RKO (cell line): ENCODE measurements around the gene COL1A2.

Experiments
- DNase-seq: peaks from one replicate; pipeline ENCODE4 v3.0.0-alpha.2; 2016; ENCODE audit warnings: low spot score

Gene COL1A2

DNA sequence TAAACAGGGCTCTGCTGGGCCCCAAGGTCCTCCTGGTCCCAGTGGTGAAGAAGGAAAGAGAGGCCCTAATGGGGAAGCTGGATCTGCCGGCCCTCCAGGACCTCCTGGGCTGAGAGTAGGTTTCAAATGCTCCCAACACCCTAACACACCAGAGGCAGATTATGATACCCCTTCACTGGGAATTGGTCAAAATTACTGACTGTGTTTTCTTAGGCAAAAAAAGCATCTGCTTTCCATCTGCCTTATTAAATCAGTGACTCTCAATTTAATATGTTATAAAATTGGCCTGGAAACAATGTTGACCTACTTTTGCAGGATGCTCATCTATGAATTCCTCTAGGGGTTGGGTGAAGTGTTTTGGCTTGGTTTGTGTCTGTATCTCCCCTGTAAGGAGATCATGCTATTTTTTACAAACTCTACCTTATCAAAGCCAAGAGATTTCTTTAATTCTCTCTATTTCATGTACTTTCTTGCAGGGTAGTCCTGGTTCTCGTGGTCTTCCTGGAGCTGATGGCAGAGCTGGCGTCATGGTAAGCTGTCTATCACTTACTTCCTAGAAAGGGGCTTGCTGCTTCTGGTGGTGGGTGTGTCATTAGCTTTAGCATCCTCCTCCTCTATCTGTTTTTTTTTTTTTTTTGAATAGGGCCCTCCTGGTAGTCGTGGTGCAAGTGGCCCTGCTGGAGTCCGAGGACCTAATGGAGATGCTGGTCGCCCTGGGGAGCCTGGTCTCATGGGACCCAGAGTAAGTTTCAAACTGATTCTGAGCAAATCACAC lies 15.9 kb downstream of the COL1A2 start:
- no peak for DNase-seq

DNA sequence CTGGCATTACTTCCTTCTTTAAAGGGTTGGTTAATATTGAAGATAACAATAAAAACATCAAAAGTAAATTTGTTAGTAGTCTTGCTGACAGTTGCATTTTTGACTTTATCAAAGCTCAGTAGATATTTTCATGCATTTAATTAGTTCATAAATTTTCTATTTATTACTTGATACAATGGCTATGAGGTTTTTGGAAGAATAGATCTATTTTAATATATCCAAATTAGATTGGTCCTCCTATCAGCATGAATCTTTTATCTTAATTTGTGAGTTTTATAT lies 16.4 kb downstream of the COL1A2 start:
- DNase-seq: no peak

DNA sequence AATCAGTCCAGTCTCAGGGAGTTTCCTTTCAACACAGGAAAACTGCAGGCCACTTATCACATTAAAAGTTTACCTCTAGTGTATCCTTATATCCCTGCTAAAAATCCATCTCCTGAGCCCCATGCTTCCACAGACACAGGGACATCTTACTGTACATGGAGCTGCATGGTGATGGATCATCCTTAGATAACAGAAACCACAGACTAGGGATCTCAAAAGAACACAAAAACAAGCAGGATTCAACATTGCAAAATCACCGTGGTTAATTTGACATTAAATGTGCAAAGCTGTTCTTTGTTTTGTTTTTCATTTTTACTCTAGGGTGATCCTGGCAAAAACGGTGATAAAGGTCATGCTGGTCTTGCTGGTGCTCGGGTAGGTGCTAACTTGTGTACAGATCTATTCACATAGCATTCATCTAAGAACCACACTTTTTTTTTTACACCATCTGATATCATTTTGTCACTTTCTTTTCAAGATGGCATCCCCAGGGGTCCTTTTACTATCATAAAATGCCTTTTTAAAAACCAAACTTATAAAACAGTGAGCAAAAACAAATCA lies 18.1 kb downstream of the COL1A2 start:
- no peak for DNase-seq

DNA sequence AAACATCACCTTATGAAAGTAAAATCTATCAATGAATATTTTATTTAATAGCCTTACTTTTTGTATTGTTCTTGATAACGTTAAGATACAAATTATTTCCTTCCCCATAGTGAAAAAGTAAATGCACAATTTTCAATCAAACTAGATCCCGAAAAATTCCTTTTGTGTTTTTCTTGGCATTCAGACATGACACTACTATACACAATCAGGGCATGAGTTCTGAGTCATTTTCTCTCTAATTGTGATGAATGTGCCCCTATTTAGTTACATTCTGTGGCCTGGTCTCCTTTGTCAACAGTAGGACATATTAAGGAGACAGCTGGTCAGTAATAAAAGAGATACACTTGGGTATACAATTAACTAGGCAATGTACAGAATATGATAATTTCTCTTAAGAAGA lies 19.8 kb downstream of the COL1A2 start:
- DNase-seq: no peak

DNA sequence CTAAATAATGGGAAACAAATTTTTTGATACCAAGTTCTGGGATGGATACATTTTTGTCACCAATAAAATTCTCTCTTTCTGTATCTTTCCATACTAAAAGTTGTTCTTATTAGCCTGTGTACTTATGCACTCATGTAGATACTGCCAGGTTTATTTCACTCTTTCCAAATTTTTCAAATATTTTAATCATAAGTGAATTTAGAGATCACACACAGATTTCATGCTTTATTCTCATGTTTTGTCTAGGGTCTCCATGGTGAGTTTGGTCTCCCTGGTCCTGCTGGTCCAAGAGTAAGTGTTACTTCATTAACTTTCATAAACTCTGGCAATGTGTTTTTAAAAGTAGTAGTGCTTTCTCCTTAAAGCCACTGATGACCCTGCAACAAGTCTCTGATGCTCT lies 20.3 kb downstream of the COL1A2 start:
- no peak for DNase-seq

DNA sequence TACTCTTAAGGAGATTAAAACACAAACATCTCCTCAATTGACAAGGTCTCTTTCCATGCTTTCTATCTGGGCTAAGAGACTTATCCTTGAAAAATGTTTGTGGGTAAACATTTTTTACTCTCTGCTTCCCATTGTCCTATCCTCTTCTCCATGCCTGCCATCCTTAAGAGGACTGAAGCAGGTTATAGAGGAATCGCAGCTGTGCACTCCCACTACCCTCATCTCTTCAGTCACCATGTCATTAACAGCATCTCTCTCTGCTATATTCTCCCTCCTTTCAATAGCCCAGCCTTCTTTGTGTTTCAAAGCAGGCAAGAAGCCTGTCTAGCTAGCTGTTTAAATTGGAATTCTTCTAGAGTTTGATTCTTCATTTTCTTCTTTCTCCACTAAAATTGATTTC lies 22.6 kb downstream of the COL1A2 start:
- DNase-seq: no peak

DNA sequence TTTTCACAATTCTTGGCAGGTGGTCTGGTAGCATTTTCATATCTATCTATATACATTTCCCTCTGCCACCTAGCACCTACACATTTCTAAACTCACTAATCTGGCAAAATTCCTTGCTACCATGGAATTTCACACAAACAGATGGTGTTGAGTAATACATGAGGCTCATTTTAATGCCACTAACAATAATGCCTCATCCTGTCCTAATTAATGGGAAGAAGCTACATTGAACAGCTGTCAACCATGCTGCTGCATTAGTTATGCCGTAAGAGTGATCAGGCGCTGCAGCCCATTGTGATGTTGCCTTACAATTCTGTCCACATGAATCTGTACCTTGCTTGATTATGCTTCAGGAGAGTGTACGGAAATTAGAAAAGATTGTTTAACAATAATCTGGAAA lies 23.2 kb downstream of the COL1A2 start:
- DNase-seq: no peak

DNA sequence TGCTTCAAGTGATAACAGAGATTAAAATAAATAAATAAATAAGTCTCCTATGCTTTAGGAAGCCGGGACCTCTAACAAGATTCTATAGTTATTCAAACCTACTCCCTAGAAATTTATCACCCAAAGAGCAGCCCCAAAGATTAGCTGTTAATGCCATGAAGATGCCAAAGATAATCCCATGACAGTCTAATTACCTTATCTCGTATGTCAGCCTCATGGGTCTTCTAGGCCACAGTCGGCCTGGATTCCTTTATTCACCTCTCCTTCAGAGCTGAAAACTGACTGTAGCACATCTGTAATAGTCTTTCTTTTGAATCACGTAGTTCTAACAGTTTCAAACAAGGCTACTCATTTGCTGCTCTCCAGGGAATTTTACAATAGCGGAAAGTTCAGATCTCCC lies 24.2 kb downstream of the COL1A2 start:
- DNase-seq: no peak

DNA sequence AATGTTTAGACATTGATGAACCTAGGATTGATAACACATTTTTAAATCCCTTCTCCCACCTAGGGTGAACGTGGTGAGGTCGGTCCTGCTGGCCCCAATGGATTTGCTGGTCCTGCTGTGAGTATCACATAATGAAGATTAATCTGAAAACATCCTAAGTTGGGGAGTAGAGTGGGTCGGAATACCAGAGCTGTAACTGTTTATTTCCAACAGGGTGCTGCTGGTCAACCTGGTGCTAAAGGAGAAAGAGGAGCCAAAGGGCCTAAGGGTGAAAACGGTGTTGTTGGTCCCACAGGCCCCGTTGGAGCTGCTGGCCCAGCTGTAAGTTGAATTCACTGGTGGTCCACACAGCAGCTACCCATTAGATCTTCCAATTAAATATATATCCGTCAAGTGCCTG lies 25.6 kb downstream of the COL1A2 start:
- no peak for DNase-seq

DNA sequence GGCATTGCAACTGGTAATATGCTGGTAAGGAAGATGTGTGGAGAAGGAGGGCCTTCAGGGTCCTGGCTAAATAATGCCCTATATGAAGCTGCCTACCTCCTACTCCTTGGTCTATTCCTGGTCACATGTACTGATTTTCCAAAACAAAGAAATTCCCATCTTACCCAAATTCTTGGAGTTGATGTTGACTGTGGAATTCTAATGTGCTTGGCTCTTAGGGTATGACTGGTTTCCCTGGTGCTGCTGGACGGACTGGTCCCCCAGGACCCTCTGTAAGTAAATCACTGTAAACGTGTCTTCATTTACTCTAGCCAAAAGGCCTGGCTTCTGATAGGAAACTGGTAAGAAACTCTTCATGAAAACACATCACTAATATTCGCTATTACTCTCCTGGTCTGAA lies 27.0 kb downstream of the COL1A2 start:
- DNase-seq: no peak

DNA sequence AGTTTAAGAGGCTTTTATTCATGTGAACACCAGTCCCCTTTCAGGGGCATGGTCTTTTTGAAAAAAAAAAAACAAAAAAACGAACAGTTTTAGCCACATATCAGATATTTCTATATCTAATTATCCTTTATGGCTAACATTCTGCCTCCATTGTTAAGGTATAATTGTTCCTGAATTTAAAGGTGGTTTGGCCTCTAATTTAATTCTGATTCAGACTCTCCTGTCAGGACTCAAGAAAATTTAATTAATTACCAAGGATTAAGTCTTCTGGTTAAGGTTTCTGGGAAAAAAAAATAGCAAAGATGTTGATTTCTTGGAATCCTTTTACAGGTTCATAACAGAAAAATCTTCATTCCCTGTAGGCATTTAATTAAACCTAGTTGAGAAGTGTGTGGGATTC lies 27.4 kb downstream of the COL1A2 start:
- no peak for DNase-seq

DNA sequence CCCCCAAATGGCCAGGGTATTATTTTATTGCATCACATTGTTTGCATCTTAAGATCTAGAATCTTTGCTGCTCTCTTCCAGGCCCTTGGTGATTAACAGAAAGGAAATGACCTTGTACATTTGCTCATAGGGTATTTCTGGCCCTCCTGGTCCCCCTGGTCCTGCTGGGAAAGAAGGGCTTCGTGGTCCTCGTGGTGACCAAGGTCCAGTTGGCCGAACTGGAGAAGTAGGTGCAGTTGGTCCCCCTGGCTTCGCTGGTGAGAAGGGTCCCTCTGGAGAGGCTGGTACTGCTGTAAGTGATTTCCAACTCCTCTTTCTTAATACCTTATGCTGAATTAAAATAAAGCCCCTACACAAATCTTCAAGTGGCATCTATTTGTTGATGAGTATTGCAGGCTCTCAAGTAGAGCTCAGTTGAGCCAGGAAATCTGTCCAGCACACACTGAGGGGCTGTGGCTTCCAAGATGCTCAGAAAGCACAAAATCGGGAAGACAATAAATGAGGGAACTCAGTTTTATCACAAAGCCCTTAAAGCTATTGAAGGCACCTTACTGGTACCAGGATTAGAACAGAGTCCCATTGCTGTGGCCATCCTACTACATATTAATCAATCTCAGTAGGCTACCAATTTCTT lies 28.2 kb downstream of the COL1A2 start:
- DNase-seq: no peak

DNA sequence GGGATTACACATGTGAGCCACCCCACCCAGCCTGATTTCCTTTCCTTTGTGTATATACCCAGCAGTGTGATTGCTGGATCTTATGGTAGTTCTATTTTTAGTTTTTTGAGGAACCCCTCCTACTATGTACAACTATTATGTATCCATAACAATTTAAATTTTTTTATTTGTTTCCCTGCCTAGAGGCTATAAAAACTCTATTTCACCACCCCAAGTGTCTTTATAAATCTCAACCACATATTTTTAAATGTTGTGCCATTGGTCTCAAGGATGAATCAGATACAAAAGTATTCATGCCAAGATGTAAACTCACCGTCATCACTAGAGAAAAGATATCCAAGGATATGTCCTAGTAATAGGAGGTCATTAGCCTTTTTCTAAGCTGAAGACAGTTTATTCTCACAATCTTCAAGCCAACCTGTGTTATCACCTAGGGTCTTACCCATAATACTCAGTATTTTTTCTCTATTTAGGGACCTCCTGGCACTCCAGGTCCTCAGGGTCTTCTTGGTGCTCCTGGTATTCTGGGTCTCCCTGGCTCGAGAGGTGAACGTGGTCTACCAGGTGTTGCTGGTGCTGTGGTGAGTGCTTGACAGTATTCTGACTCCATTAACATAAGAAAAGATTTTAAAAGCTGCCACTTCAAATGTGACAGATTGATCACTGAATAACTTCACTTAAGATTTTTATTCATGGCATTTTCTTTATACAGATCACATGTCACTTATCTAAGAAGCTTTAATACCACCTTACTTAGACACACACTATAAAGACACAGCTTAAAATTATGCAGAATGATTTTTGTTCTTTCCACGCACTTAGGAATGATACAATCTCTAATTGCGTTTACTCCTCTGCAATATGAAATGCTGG lies 29.4 kb downstream of the COL1A2 start:
- DNase-seq: no peak

DNA sequence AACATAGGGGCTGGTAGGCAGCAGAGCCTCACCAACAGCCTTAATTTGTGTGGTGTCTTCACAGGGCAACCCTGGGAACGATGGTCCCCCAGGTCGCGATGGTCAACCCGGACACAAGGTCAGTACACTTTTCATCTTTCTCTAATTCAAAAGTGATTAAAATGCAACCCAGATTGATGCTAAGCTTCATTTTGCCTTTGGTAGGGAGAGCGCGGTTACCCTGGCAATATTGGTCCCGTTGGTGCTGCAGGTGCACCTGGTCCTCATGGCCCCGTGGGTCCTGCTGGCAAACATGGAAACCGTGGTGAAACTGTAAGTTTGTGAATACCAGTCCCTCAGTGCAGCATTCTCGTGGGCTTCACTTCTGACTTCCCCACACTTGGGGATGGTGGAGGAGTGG lies 30.9 kb downstream of the COL1A2 start:
- no peak for DNase-seq

DNA sequence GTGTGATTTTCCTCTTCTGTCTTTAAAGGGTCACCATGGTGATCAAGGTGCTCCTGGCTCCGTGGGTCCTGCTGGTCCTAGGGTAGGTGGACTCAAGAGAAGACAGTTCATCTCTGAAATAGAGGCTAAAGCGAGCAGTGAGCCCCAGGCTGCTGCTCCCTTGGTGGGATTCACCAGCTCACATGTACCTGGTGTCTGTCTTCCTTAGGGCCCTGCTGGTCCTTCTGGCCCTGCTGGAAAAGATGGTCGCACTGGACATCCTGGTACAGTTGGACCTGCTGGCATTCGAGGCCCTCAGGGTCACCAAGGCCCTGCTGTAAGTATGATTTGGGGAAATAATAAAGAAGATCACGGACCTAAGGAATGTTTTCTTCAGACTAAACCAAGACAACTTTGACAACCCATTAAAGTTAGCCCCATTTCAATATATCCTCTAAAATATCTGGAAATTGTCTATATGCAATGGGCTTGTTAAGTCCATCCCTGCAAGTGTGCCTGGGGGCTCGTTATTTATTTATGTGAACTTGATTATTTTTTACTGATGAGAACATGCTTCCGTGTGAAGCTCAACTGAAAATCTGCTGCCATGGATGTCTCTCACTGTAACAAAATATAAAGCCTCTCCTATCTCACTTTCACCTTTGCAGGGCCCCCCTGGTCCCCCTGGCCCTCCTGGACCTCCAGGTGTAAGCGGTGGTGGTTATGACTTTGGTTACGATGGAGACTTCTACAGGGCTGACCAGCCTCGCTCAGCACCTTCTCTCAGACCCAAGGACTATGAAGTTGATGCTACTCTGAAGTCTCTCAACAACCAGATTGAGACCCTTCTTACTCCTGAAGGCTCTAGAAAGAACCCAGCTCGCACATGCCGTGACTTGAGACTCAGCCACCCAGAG lies 32.5 kb downstream of the COL1A2 start:
- no peak for DNase-seq

DNA sequence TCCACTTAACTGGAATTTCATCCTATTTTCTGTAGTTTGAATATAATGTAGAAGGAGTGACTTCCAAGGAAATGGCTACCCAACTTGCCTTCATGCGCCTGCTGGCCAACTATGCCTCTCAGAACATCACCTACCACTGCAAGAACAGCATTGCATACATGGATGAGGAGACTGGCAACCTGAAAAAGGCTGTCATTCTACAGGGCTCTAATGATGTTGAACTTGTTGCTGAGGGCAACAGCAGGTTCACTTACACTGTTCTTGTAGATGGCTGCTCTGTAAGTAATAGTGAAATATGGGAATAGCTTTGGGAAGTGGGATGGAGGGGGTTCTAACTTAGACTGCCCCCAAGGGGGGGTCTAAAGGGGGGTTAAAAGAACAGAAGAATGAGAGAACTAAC lies 34.5 kb downstream of the COL1A2 start:
- DNase-seq: no peak

DNA sequence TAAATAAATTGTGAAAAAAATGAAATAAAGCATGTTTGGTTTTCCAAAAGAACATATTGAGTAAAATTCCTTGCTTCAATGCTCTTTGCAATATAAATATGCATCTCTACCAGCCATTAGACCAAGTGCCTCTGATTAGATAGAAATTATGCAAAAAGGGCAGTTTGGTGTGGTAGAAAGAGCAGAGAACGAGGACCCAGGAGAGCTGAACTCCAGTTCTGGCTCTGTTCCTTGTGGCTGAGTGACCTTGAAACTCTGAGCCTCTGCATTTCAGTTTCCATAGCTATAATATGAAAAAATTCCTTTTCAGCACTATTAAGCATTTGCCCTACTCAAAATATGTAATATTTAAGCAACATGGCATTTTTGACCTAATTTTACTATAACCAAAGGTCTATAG lies 36.5 kb downstream of the COL1A2 start:
- DNase-seq: no peak

DNA sequence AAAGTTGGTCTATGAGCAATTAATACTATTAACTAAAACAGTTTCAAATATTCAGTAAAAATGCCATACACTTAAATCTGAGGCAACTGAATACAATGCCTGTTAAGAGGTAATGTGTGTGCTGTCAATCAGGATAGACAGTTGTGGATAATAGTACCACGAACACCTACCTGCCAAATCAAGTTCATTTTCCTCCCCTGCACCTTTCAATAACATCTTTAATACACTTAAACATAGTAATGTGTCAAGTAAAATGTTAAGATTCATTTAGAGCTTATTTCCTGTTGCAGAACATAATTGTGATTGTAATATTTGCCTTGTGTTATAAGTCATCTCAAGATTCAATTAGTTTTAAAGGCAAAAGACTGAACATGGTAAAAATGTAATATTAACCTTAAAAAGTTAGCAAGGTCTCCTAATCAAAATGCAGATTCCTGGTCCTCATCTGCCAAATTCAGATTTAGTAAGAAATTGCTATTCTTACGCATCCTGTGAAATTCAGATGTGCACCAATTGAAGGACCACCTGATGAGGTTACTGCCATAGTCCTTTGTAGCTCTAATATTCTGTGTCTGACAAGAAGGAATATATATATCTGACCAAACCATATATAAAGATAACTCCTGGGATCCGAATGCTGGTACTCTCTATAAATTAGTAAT lies 37.1 kb downstream of the COL1A2 start:
- DNase-seq: no peak

DNA sequence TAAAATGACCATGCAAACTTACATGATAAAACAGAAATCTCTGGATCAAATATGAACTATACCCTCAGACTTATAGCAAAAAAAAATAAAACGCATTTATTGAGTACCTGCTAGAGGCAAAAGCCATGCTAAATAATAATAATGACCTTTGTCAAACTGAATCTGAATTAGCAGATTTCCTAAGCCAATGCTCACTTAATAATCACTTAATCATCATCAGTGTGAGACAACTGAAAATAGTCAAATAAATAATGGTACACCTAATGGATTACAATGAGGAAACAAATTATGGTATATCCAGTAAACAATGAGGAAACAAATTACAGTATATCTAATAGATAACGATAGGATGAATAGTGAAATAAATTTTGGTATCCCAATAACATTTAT lies 37.6 kb downstream of the COL1A2 start:
- no peak for DNase-seq

DNA sequence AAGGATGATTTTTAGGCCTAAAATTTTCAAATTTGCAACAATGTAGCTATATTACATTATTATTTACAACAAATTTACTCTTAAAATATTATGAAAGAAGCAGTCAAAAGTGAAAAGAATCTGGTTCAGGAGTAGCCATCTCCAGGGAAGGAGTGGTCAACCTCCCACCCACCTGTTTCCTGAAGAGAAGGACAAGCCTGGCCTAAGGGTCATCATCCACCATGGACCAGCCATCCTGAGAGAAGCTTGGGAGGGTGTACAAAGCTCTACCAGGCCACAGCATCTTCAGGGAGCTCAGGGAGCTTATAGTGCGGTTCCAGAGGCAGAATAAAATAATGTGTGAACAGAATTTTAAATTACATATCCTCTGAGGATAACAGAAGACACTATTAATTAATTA lies 38.1 kb downstream of the COL1A2 start:
- DNase-seq: no peak

DNA sequence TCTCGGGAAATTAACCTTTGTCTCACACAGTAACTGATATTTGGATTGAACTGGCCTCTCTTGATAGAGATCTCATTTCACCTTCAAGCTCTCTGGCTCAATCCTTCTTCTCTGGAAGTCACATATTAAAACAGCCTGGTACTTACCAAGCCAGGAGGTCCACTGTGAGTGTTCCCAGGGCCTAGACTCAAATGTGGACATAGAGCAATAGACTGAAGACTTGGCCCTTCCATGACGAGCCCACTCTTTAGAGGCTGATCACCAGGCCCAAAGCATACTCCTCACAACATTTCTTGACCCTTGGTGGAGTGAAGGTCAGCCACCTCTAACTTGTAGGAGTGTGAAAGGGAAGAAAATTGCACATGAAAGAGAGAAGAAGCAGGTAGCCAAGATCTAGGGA lies 38.5 kb downstream of the COL1A2 start:
- no peak for DNase-seq
